Urinary bladder (tissue), 4 donors: ENCODE data around the gene MEF2C. TPM values are rescaled to one million over a fixed set of nuclear protein-coding genes. Genes with fewer than 3 reads are reported as not detected.

ENCODE experiments used
- DNase-seq: peaks from one replicate; pipeline ENCODE4 v3.0.0-alpha.2; 2015; ENCODE audit errors: extremely low spot score
- H3K27ac ChIP-seq: one replicate; pipeline ENCODE4 v1.5.1; 2013; ENCODE audit warnings: low read depth, mild to moderate bottlenecking, moderate library complexity
- H3K36me3 ChIP-seq: one replicate; pipeline ENCODE4 v1.6.1; 2013; ENCODE audit warnings: mild to moderate bottlenecking, moderate library complexity; ENCODE audit not compliant: insufficient read depth
- H3K4me1 ChIP-seq: one replicate; pipeline ENCODE4 v1.6.1; 2013; ENCODE audit warnings: mild to moderate bottlenecking, moderate library complexity; ENCODE audit not compliant: insufficient read depth
- H3K4me3 ChIP-seq: one replicate; pipeline ENCODE4 v1.5.1; 2013; ENCODE audit warnings: low read depth, low read length
- WGBS: extraction: QIAGEN DNeasy Blood & Tissue Kit; methylation state at CpG from one replicate; pipeline ENCODE4 v1.1.7; 2013; 5-methylcytosine and 5-hydroxymethylcytosine counted together
- polyA plus RNA-seq: library from polyadenylated mRNA; stranded (reverse); fragments of 200-250 nt; gene quantifications from one replicate; pipeline ENCODE4 v1.2.3, GENCODE V29; 2013
- total RNA-seq: library from RNA; depleted of rRNA; stranded (reverse); fragments of >200 nt; gene quantifications from one replicate; pipeline ENCODE4 v1.2.3, GENCODE V29; 2014
- donor health status: healthy with polysubstance abuse.
- donor health status: healthy.

The MEF2C gene
- total and polyA plus RNA-seq, 2 donors: 25.2 to 166 TPM

DNA sequence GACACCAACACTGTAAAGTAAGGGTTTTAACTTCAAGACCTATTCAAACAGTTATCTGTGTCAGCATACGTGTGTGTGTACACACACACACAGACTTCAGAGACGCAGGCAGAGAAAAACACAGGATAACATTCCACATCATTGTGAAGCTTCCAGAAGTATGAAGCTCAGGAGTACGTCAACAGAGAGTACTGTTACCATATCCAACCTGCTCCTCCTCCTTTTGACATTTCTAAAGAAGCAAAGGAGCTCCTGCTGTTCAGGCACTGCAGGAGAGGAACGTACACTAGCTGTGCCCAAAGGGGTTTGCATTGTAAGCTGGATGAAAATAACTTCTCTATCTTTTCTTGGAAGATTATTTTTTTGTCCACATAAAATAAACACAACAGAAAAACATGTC is 180.7 kb downstream of the MEF2C start:
- H3K27ac ChIP-seq: no peak overlapping the region
- no peaks in the 10 kb centered on the region for H3K4me1 ChIP-seq
- no peaks in the 10 kb centered on the region for H3K36me3 ChIP-seq
- 46% methylated on average over 4 of the region's 4 CpGs for WGBS
- no peak overlapping the region for H3K4me3 ChIP-seq
- no peak for DNase-seq

DNA sequence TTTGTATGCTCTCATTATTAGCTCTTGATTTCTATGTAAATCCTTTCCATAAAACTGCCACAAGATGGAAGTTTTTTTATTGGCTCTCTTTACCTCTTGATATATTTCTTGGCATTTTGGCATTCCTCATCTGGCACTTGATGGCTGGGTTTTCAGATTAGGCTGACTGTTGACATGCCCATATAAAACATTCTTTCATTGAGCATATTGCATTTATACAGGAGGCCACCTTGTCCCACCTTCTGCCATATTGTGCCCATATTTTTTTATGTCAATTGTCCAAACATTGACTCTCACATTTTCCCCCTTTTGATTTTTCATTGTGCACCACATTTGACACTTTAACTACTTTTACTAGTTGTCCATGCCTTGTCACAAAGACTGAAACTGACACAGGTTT is 182.9 kb downstream of the MEF2C start:
- H3K4me3 ChIP-seq: no peak overlapping the region
- DNase-seq: no peak
- no peaks in the 10 kb centered on the region for H3K4me1 ChIP-seq
- no peak overlapping the region for H3K27ac ChIP-seq
- H3K36me3 ChIP-seq: no peaks in the 10 kb centered on the region

DNA sequence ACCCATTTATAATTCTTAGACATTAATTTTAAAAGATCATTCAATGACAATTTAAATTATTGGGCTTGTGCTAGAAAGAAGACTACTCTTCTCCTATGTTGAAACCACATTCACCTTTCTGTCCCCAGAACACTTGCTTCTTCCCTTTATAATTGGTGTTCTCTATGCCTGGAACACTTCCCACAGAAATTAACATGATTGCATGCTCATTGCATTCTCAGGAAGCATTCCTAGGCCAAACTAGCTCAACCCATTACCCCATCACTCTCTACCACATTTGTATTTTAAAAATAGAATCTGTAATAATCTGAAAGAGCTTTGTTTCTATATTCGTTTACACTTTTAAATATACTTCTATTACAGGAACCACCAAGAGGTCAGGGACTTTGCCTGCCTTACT is 184.7 kb downstream of the MEF2C start:
- Histone ChIP-seq H3K4me1 (no peaks in the 10 kb centered on the region), H3K27ac (no peak overlapping the region), H3K4me3 (no peak overlapping the region), H3K36me3 (no peaks in the 10 kb centered on the region)
- WGBS: 68% methylated on average over 1 of the region's 1 CpG
- no peak for DNase-seq

DNA sequence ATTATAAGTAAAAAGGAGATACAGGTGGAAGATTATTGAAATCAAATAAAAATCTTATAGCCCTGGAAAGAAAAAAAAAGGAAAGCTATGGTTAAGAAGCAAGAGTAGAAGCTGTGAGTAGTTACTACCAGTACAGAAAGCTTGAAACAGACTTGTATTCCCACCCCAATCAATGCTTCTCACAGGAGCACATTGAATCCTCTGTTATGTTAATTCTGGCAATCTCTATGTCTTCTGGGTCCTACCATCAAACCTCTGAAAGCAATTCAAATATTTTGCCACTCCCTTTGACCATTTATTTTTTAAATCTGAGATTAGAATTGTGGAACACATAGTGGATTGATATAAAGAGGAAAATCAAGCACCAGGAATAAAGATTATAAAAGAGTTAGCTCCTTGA is 186.5 kb downstream of the MEF2C start:
- H3K4me3 ChIP-seq: no peak overlapping the region
- H3K36me3 ChIP-seq: no peaks in the 10 kb centered on the region
- no peak overlapping the region for H3K27ac ChIP-seq
- no peak for DNase-seq
- no peaks in the 10 kb centered on the region for H3K4me1 ChIP-seq

DNA sequence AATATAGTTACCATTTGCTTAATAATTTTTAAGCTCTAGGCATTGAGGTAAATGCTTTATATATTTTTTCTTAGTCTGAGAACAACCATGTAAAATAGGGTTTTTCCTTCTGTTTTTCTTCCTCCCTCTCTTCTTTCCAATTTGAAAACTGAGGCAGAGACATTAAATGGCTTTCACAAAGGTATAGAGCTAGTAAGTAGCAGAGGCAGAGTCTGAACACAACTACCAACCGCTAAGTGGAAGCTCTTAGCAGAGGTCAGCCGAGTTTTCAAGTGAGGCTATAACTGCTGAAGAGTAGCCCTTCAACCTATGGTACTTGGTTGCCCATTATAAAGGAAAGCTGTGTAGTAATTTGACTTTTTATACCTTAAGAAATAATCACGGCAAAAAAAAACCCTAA is 187.1 kb downstream of the MEF2C start:
- Histone ChIP-seq H3K36me3 (no peaks in the 10 kb centered on the region), H3K4me3 (no peak overlapping the region), H3K4me1 (no peaks in the 10 kb centered on the region), H3K27ac (no peak overlapping the region)
- 19% methylated on average over 3 of the region's 3 CpGs for WGBS
- no peak for DNase-seq

DNA sequence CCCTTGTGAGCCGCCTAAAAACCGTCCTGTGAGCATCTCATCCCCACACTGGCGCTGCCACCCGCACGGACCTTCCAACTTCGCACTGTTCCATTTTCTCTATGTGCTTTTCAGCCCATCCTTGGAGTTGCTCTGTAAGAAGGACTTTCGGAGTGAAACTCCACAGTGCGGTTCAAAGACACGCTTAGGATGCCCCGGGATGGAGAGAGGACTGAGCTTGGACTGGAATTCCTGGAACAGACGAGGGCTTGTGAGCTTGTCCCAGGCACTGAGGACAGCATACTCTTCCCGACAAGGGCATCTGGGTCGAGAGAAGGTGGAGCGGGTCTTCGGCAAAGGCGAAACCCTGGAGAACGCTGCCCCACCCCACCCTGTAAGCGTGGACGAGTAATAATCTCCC is 187.8 kb downstream of the MEF2C start:
- Histone ChIP-seq H3K4me3 (no peak overlapping the region), H3K27ac (no peak overlapping the region), H3K4me1 (no peaks in the 10 kb centered on the region), H3K36me3 (no peaks in the 10 kb centered on the region)
- DNase-seq: no peak
- 6% methylated on average over 19 of the region's 19 CpGs for WGBS

DNA sequence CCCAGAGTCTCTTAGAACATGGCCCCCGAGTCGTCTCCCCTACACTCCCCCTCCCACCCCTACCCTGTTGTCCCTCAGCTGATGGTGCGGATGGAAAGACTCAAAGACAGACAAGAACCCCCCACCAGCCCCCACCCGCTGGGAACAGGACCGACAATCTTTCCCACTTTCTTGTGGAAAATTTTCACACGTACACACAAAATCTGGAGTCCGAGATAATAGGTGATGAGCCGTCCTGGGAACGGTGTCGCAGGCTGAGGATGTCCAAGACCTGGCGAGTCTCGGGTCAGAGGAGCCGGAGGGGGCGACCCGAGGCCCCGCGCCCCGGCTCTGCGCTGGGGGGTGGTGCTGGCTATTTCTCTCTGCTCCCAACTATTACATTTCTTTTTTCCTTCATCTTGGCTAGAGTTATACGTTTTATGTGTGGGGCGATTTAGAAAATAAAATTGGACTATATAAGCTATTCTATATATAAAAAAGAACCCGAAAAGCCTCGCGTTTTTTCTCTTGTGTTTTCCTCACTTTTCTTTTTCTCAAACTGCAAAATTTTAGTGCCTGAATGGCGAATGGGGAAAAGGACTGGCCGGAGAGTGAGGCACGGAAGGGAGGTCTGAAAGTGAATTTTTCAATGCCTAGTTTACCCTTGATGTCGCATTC is 188.8 kb downstream of the MEF2C start:
- Histone ChIP-seq H3K27ac (no peak overlapping the region), H3K36me3 (no peaks in the 10 kb centered on the region), H3K4me1 (no peaks in the 10 kb centered on the region), H3K4me3 (no peak overlapping the region)
- 7% methylated on average over 28 of the region's 28 CpGs for WGBS
- no peak for DNase-seq

DNA sequence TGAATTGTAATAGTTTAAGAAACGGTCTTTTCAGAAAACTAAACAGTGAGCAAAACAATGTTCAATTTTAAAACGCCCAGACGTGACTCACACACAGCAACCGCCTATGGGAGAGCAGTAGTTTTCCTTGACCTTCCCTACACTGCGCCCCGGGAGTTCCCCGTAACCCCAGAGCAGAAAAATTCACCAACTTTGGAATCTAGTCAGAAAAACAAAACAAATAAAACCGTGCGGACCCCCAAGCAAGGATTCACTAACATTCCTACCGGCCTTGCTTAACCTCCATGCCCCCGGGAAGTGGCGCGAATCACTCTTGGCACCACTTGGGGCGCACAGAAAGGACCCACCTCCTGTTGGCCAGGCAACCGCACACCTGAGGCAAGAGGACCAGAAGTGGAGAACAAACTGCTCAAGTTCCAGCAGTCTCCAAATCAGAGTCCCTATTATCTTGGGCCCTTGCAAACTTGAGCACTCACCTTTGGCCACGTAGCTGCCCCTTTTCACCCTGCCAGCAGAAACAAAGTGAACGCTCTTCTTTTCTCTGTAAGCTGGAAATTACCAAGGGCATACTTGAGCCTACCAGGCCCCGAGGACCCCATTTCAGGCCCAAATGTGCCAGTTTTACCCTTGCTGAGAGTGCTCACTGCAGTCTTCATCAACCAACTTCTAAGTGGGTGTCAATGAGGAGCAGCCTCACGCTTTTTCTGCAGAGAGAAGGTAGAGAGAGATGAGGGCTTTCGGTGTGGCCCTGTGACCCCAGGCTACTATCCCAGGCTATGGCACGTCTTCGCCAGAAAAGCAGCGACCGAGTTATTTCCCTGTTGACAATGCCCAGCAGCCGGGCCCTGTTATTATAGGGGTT is 189.7 kb downstream of the MEF2C start:
- DNase-seq: no peak
- 18% methylated on average over 25 of the region's 25 CpGs for WGBS
- no peak overlapping the region for H3K27ac ChIP-seq
- H3K4me3 ChIP-seq: no peak overlapping the region
- H3K4me1 ChIP-seq: no peaks in the 10 kb centered on the region
- H3K36me3 ChIP-seq: no peaks in the 10 kb centered on the region

DNA sequence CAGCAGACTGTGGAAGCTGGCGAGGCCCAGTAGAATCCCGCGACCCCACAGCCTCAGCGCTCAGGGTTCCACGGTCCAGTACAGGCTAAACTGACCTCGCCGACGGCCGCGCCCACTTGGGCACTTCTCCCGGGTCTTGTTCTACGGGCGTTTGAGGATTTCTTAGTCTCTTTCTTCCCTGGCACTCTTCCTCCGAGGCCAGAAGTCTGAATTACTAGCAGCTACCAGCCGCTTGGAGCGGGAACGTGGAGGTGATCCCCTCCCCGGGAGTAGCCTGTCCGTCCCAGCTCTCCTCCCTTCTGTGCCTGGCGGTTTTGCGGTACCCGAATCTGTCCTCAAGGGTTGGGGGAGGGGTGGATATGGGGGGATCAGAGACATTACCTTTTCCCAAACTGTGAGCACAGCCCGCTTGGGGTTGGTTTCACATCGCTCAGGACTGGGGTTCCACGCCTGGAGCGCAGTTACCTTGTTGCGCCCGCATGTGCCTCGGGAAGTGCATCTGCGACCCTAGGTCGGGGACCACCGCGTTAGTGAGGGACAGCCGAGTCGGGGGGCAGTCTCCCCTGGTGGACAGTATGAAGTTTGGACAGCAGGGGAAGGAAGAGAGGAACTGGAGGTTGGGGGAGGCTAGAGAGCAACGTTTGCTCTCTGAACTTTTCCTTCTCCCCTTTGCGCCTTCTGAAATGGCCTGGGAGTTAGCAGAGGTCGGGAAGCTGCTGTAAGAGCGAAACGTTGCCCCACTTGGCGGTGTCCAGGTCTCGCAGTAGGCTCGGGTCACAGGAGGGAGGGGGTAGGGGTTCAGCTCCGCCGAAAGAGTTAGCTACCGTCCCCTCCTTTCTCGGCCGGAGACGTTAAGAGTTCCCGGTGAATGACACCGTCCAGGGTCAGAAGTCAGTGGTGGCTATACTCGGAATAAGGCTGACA is 190.8 kb downstream of the MEF2C start:
- WGBS: 4% methylated on average over 52 of the region's 52 CpGs
- no peak overlapping the region for H3K4me3 ChIP-seq
- no peaks in the 10 kb centered on the region for H3K4me1 ChIP-seq
- DNase-seq: no peak
- H3K36me3 ChIP-seq: no peaks in the 10 kb centered on the region
- H3K27ac ChIP-seq: no peak overlapping the region

DNA sequence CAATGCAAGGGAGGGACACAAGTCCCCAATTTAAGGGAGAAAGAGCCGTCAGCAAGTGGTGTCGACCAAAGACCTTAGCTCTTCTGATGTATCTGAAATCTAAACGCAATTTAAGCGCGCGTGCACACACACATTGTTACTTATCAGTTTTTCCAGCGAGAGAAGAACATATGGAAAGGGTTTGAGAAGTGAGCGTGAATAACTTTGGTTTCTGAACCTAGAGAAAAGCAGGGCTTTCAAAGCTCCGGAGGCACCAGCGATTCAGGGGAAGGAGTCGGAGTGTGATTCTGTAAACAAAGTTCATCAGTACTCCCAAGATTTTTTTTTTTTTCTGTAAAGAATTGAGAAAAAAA is 191.8 kb downstream of the MEF2C start:
- 5% methylated on average over 11 of the region's 11 CpGs for WGBS
- no peaks in the 10 kb centered on the region for H3K4me1 ChIP-seq
- no peaks in the 10 kb centered on the region for H3K36me3 ChIP-seq
- no peak overlapping the region for H3K4me3 ChIP-seq
- no peak overlapping the region for H3K27ac ChIP-seq
- DNase-seq: no peak

DNA sequence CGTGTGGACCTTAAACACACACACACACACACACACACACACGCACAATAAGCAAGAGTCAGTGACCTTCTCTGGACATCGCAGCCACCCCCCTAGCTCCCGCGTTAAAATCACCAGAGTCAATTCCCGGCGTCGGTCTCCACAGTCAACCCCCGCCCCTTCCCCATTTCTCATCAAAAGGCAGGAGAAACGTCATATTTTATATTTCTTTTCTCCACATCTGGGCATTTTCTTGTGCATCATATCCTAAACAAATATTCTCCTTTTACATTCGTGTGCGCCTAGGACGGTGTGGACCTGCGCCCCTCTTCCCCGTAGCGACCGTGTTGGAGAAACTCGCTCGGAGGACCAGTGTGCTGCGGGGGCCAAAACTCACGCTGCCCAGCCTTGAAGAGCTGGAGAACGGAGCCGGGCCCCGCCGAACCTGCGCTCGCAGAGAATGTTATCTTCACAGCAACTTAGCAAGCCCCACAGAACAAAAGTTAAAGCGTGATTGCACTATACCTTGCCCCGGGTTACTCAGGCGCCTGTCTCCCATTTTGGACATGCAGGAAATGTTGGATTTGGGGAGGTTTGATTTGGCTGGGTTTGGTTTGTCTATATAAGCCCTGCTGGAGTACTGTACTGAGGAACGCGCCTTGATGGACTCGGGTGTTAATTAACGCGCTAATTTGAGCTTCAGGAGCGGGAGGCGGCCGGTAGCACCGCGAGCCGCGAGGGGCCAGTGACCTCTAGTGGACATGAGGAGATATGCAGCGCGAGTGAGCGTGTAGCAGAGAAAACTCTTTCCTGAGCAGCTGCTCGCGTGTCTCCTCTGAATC is 192.4 kb downstream of the MEF2C start:
- WGBS: 4% methylated on average over 47 of the region's 47 CpGs
- no peak for DNase-seq
- Histone ChIP-seq H3K27ac (no peak overlapping the region), H3K4me1 (no peaks in the 10 kb centered on the region), H3K4me3 (no peak overlapping the region), H3K36me3 (no peaks in the 10 kb centered on the region)

DNA sequence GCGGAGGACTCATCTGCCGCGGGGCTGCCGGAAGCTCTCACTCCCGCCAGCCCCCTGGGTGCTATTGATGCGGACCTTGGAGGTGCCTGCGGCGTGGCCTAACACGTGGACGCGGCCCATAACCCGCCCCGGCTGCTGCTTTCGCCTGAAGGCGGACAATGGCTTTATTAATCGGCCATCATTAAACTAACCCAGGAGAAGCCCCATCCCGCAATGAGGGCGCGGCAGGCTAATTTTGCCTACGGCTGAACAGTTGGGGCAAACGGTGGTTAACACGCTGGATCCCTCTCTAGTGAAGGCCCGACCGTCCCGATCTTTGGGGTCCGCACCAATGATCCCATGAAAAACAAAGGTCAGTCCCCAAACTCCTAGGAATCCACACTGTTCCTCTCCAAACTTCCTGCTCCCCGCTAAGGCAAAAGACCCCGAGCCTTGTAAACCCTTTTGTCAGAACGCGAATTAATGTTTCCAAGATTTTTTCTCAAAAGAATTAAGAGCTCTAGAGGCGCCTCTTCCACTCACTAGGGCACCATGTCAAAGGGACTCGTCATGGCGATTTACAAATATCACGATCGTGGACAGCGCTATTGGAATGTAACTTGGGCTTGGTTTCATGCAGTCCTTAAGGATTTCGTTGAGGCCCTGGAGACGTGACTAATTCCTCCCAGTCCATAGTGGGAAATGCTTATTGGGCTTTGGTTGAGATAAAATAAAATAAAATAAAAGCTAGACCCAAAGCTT is 193.1 kb downstream of the MEF2C start:
- no peaks in the 10 kb centered on the region for H3K36me3 ChIP-seq
- DNase-seq: no peak
- H3K4me3 ChIP-seq: no peak overlapping the region
- H3K4me1 ChIP-seq: no peaks in the 10 kb centered on the region
- WGBS: 5% methylated on average over 38 of the region's 38 CpGs
- H3K27ac ChIP-seq: no peak overlapping the region
